Upper lobe of left lung (tissue), 4 donors: ENCODE data around the gene FGGY.

Experiments
- EP300 ChIP-seq, 4 donors: sonication (generic); formaldehyde crosslinking; IDR thresholded peaks; one replicate each; pipeline ENCODE4 v1.5.1; 2017; ENCODE audit warnings: antibody characterized with exemption in 4 of 4, control low read depth in 2 of 4
- POLR2A ChIP-seq, 4 donors: fragments of 450-650 bp; IDR thresholded peaks; one replicate each; pipeline ENCODE4 v1.5.1; 2016 to 2017; ENCODE audit warnings: antibody characterized with exemption in 4 of 4, mild to moderate bottlenecking in 2 of 4
- POLR2AphosphoS5 ChIP-seq, 2 donors: sonication (generic); formaldehyde crosslinking; IDR thresholded peaks; one replicate each; pipeline ENCODE4 v1.5.1; 2017; ENCODE audit warnings: antibody characterized with exemption in 2 of 2
- TF ChIP-seq, protein P1 (sequence below), 6 experiments: fragments of 450-650 bp in 4 of 6; fragments of 200-600 bp in 2 of 6; sonication (generic) in 2 of 6; IDR thresholded peaks; one replicate each; pipeline ENCODE4 v1.5.1; 2016 to 2019; ENCODE audit warnings: antibody characterized with exemption in 6 of 6

DNA sequence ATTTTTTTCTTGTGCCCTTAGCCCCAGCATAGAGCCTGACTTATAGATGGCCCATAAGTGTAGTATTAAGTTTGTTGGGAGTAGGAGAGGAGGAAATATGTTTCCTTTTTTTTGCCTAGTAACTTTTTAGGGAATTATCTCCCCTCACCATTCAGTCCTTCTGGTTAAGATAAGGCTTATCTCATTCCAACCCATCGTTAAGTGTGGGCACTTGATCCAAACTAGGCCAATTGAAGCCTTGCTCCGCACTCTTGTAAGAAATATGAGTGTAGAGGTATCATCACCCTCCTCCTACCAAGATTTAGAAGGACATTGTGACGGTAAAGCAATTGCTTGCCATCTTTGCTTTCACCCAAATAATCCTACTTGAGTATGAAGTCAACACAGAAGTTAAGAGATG lies 8.8 kb upstream of the FGGY start:
- TF ChIP-seq, protein P1, sequence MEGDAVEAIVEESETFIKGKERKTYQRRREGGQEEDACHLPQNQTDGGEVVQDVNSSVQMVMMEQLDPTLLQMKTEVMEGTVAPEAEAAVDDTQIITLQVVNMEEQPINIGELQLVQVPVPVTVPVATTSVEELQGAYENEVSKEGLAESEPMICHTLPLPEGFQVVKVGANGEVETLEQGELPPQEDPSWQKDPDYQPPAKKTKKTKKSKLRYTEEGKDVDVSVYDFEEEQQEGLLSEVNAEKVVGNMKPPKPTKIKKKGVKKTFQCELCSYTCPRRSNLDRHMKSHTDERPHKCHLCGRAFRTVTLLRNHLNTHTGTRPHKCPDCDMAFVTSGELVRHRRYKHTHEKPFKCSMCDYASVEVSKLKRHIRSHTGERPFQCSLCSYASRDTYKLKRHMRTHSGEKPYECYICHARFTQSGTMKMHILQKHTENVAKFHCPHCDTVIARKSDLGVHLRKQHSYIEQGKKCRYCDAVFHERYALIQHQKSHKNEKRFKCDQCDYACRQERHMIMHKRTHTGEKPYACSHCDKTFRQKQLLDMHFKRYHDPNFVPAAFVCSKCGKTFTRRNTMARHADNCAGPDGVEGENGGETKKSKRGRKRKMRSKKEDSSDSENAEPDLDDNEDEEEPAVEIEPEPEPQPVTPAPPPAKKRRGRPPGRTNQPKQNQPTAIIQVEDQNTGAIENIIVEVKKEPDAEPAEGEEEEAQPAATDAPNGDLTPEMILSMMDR (IDR thresholded peaks at IDR 0.05): no peak
- no peak for TF ChIP-seq POLR2AphosphoS5 (IDR thresholded peaks at IDR 0.05)
- TF ChIP-seq EP300 (IDR thresholded peaks at IDR 0.05): no peak
- TF ChIP-seq POLR2A (IDR thresholded peaks at IDR 0.05): no peak
